ENCODE results near the gene NIPSNAP3A.
"Not testable (repeated sequence)": the region's sequence is repeated elsewhere in the genome, so short reads cannot be mapped to it uniquely, and the experiment has no call there.

NIPSNAP3A gene

GRCh38 chr9:104747245-104747564, 278 bp upstream of the NIPSNAP3A start:
- Histone ChIP-seq H3K9ac (ENCODE audit: low read depth, low read length) (peak overlapping the region; percentile 61), H3K27ac (ENCODE audit: low read depth, low read length) (no peak overlapping the region), H3K4me1 (ENCODE audit: insufficient read depth, low read length) (peaks cover 6% of the 10 kb centered on the region; the same call in 1 of the 2 replicates), H3K27me3 (ENCODE audit: insufficient read depth, low read length) (0 out of 2 replicates have a peak, but pooled peaks cover 3% of the 10 kb centered on the region), H3K36me3 (ENCODE audit: insufficient read depth, low read length) (peaks cover 6% of the 10 kb centered on the region; the same call in 1 of the 2 replicates), H3K9me3 (ENCODE audit: insufficient read depth, low read depth, low read length) (no peaks in the 10 kb centered on the region), H3K4me3 (ENCODE audit: low read length) (peak overlapping the region; percentile 92)
- 2% methylated on average over 9 of the region's 9 CpGs for WGBS

- 17% methylated on average over 19 of the region's 19 CpGs for WGBS
- Histone ChIP-seq H3K27ac (ENCODE audit: low read depth, low read length) (no peak overlapping the region), H3K9me3 (ENCODE audit: insufficient read depth, low read depth, low read length) (no peaks in the 10 kb centered on the region), H3K4me1 (ENCODE audit: insufficient read depth, low read length) (peaks cover 6% of the 10 kb centered on the region; the same call in 1 of the 2 replicates), H3K4me3 (ENCODE audit: low read length) (peak overlapping the region; percentile 92), H3K27me3 (ENCODE audit: insufficient read depth, low read length) (0 out of 2 replicates have a peak, but pooled peaks cover 3% of the 10 kb centered on the region), H3K36me3 (ENCODE audit: insufficient read depth, low read length) (peaks cover 16% of the 10 kb centered on the region; the same call in 1 of the 2 replicates), H3K9ac (ENCODE audit: low read depth, low read length) (peak overlapping the region; percentile 61)
Measured at GRCh38 chr9:104748359-104749031, 1.0 kb downstream of the NIPSNAP3A start.

- 89% methylated on average over 3 of the region's 3 CpGs for WGBS
- no peak overlapping the region for H3K4me3 ChIP-seq (ENCODE audit: low read length)
- no peaks in the 10 kb centered on the region for H3K9me3 ChIP-seq (ENCODE audit: insufficient read depth, low read depth, low read length)
- H3K27ac ChIP-seq (ENCODE audit: low read depth, low read length): no peak overlapping the region
- peaks cover 21% of the 10 kb centered on the region; the same call in 1 of the 2 replicates for H3K36me3 ChIP-seq (ENCODE audit: insufficient read depth, low read length)
- H3K4me1 ChIP-seq (ENCODE audit: insufficient read depth, low read length): peaks cover 6% of the 10 kb centered on the region; the same call in 1 of the 2 replicates
- 0 out of 2 replicates have a peak, but pooled peaks cover 3% of the 10 kb centered on the region for H3K27me3 ChIP-seq (ENCODE audit: insufficient read depth, low read length)
- H3K9ac ChIP-seq (ENCODE audit: low read depth, low read length): no peak overlapping the region
Measured at GRCh38 chr9:104750185-104750767, 2.8 kb downstream of the NIPSNAP3A start.

GRCh38 chr9:104758974-104759373, 11.5 kb downstream of the NIPSNAP3A start:
- H3K9ac ChIP-seq (ENCODE audit: low read depth, low read length): no peak overlapping the region
- H3K9me3 ChIP-seq (ENCODE audit: insufficient read depth, low read depth, low read length): no peaks in the 10 kb centered on the region
- peaks cover 8% of the 10 kb centered on the region for H3K27me3 ChIP-seq (ENCODE audit: insufficient read depth, low read length)
- H3K4me3 ChIP-seq (ENCODE audit: low read length): no peak overlapping the region
- H3K27ac ChIP-seq (ENCODE audit: low read depth, low read length): no peak overlapping the region
- H3K4me1 ChIP-seq (ENCODE audit: insufficient read depth, low read length): no peaks in the 10 kb centered on the region
- H3K36me3 ChIP-seq (ENCODE audit: insufficient read depth, low read length): peaks cover 15% of the 10 kb centered on the region; the same call in 1 of the 2 replicates
- 89% methylated on average over 3 of the region's 3 CpGs for whole genome bisulfite sequencing

GRCh38 chr9:104765138-104765537, 17.7 kb downstream of the NIPSNAP3A start:
- Histone ChIP-seq H3K36me3 (ENCODE audit: insufficient read depth, low read length) (no peaks in the 10 kb centered on the region), H3K9ac (ENCODE audit: low read depth, low read length) (no peak overlapping the region), H3K4me3 (ENCODE audit: low read length) (no peak overlapping the region), H3K27me3 (ENCODE audit: insufficient read depth, low read length) (peaks cover 14% of the 10 kb centered on the region), H3K9me3 (ENCODE audit: insufficient read depth, low read depth, low read length) (no peaks in the 10 kb centered on the region), H3K27ac (ENCODE audit: low read depth, low read length) (no peak overlapping the region), H3K4me1 (ENCODE audit: insufficient read depth, low read length) (no peaks in the 10 kb centered on the region)
- 94% methylated on average over 4 of the region's 5 CpGs for WGBS

GRCh38 chr9:104766025-104766424, 18.5 kb downstream of the NIPSNAP3A start:
- Histone ChIP-seq H3K4me1 (ENCODE audit: insufficient read depth, low read length) (no peaks in the 10 kb centered on the region), H3K27me3 (ENCODE audit: insufficient read depth, low read length) (peaks cover 14% of the 10 kb centered on the region), H3K27ac (ENCODE audit: low read depth, low read length) (no peak overlapping the region), H3K36me3 (ENCODE audit: insufficient read depth, low read length) (no peaks in the 10 kb centered on the region), H3K9me3 (ENCODE audit: insufficient read depth, low read depth, low read length) (no peaks in the 10 kb centered on the region), H3K9ac (ENCODE audit: low read depth, low read length) (no peak overlapping the region), H3K4me3 (ENCODE audit: low read length) (no peak overlapping the region)
- WGBS: 93% methylated on average over 7 of the region's 7 CpGs

GRCh38 chr9:104767507-104767906, 20.0 kb downstream of the NIPSNAP3A start:
- no peaks in the 10 kb centered on the region for H3K4me1 ChIP-seq (ENCODE audit: insufficient read depth, low read length)
- 93% methylated on average over 3 of the region's 3 CpGs for WGBS

GRCh38 chr9:104769029-104769428, 21.5 kb downstream of the NIPSNAP3A start:
- H3K27me3 ChIP-seq (ENCODE audit: insufficient read depth, low read length); H3K4me1 ChIP-seq (ENCODE audit: insufficient read depth, low read length); H3K9ac ChIP-seq (ENCODE audit: low read depth, low read length); H3K4me3 ChIP-seq (ENCODE audit: low read length); H3K27ac ChIP-seq (ENCODE audit: low read depth, low read length); H3K9me3 ChIP-seq (ENCODE audit: insufficient read depth, low read depth, low read length); H3K36me3 ChIP-seq (ENCODE audit: insufficient read depth, low read length): not testable (repeated sequence)
- 96% methylated on average over 12 of the region's 12 CpGs for WGBS

More at GRCh38 chr9:104767507-104767906, 20.0 kb downstream of the NIPSNAP3A start:
- H3K27ac ChIP-seq (ENCODE audit: low read depth, low read length): no peak overlapping the region
- no peak overlapping the region for H3K9ac ChIP-seq (ENCODE audit: low read depth, low read length)
- H3K4me3 ChIP-seq (ENCODE audit: low read length): no peak overlapping the region
- no peaks in the 10 kb centered on the region for H3K9me3 ChIP-seq (ENCODE audit: insufficient read depth, low read depth, low read length)
- H3K36me3 ChIP-seq (ENCODE audit: insufficient read depth, low read length): no peaks in the 10 kb centered on the region
- peaks cover 14% of the 10 kb centered on the region for H3K27me3 ChIP-seq (ENCODE audit: insufficient read depth, low read length)

GRCh38 chr9:104769655-104770054, 22.2 kb downstream of the NIPSNAP3A start:
- Histone ChIP-seq H3K27me3 (ENCODE audit: insufficient read depth, low read length) (peaks cover 5% of the 10 kb centered on the region; the same call in 1 of the 2 replicates), H3K36me3 (ENCODE audit: insufficient read depth, low read length) (no peaks in the 10 kb centered on the region), H3K4me1 (ENCODE audit: insufficient read depth, low read length) (no peaks in the 10 kb centered on the region), H3K4me3 (ENCODE audit: low read length) (no peak overlapping the region), H3K27ac (ENCODE audit: low read depth, low read length) (no peak overlapping the region), H3K9me3 (ENCODE audit: insufficient read depth, low read depth, low read length) (no peaks in the 10 kb centered on the region), H3K9ac (ENCODE audit: low read depth, low read length) (no peak overlapping the region)
- 100% methylated on average over 1 of the region's 2 CpGs for WGBS

GRCh38 chr9:104772714-104773510, 25.4 kb downstream of the NIPSNAP3A start:
- no peak overlapping the region for H3K9ac ChIP-seq (ENCODE audit: low read depth, low read length)
- H3K4me3 ChIP-seq (ENCODE audit: low read length): no peak overlapping the region
- WGBS: 93% methylated on average over 5 of the region's 5 CpGs
- H3K27me3 ChIP-seq (ENCODE audit: insufficient read depth, low read length): no peaks in the 10 kb centered on the region
- H3K27ac ChIP-seq (ENCODE audit: low read depth, low read length): no peak overlapping the region
- H3K9me3 ChIP-seq (ENCODE audit: insufficient read depth, low read depth, low read length): no peaks in the 10 kb centered on the region
- H3K36me3 ChIP-seq (ENCODE audit: insufficient read depth, low read length): no peaks in the 10 kb centered on the region
- no peaks in the 10 kb centered on the region for H3K4me1 ChIP-seq (ENCODE audit: insufficient read depth, low read length)

GRCh38 chr9:104774132-104774531, 26.6 kb downstream of the NIPSNAP3A start:
- H3K9ac ChIP-seq (ENCODE audit: low read depth, low read length): no peak overlapping the region
- no peaks in the 10 kb centered on the region for H3K4me1 ChIP-seq (ENCODE audit: insufficient read depth, low read length)
- H3K9me3 ChIP-seq (ENCODE audit: insufficient read depth, low read depth, low read length): no peaks in the 10 kb centered on the region
- H3K4me3 ChIP-seq (ENCODE audit: low read length): no peak overlapping the region
- no peaks in the 10 kb centered on the region for H3K27me3 ChIP-seq (ENCODE audit: insufficient read depth, low read length)
- no peak overlapping the region for H3K27ac ChIP-seq (ENCODE audit: low read depth, low read length)
- 100% methylated on average over 1 of the region's 1 CpG for WGBS
- no peaks in the 10 kb centered on the region for H3K36me3 ChIP-seq (ENCODE audit: insufficient read depth, low read length)
